OCI-LY3 (cell line): ENCODE measurements around the gene SPINDOC.
A peak's percentile ranks its signal among the peaks of the same experiment; 100 is the strongest.
"Not testable (repeated sequence)": the region's sequence is repeated elsewhere in the genome, so short reads cannot be mapped to it uniquely, and the experiment has no call there.

ENCODE experiments used
- H2AFZ ChIP-seq: fragments of 200-600, 300-600 bp; shearing (Covaris generic); 2 replicates; pipeline ENCODE4 v1.6.0; 2014; ENCODE audit warnings: antibody characterized with exemption, low read depth, low read length
- H3K27ac ChIP-seq: fragments of 200-600, 300-600 bp; sonication (generic); 2 replicates; pipeline ENCODE4 v1.5.1; 2014; ENCODE audit warnings: mild to moderate bottlenecking, low read length, moderate library complexity, mixed read lengths
- H3K27me3 ChIP-seq: fragments of 200-600, 300-600 bp; sonication (generic); 2 replicates; pipeline ENCODE4 v1.6.1; 2014; ENCODE audit warnings: low read depth, low read length, mixed read lengths
- H3K36me3 ChIP-seq: fragments of 200-600, 300-600 bp; sonication (generic); replicated peaks from 2 replicates; pipeline ENCODE3; 2014; ENCODE audit warnings: low read depth, low read length, mixed read lengths
- H3K4me1 ChIP-seq: fragments of 300-600, 200-600 bp; sonication (generic); 2 replicates; pipeline ENCODE4 v1.6.1; 2014; ENCODE audit warnings: low read length, mixed read lengths
- H3K4me2 ChIP-seq: fragments of 200-600, 300-600 bp; sonication (generic); 2 replicates; pipeline ENCODE4 v1.6.1; 2014; ENCODE audit warnings: low read length, mixed read lengths
- H3K4me3 ChIP-seq: fragments of 300-600, 200-600 bp; sonication (generic); 2 replicates; pipeline ENCODE4 v1.5.1; 2014; ENCODE audit warnings: antibody characterized with exemption, mild to moderate bottlenecking, low read length, moderate library complexity
- H3K79me2 ChIP-seq: fragments of 300-600, 200-600 bp; shearing (Covaris generic); 2 replicates; pipeline ENCODE4 v1.6.1; 2014; ENCODE audit warnings: mild to moderate bottlenecking, low read length, mixed read lengths
- H3K9ac ChIP-seq: fragments of 300-600, 200-600 bp; shearing (Covaris generic); 2 replicates; pipeline ENCODE4 v1.6.0; 2014; ENCODE audit warnings: mild to moderate bottlenecking, low read length, moderate library complexity
- H3K9me3 ChIP-seq: fragments of 200-600, 300-600 bp; shearing (Covaris generic); 2 replicates; pipeline ENCODE4 v1.6.1; 2014; ENCODE audit warnings: low read length, mixed read lengths; ENCODE audit not compliant: insufficient read depth
- H4K20me1 ChIP-seq: fragments of 200-600, 300-600 bp; sonication (generic); 2 replicates; pipeline ENCODE4 v1.6.1; 2016; ENCODE audit warnings: low read length, mixed read lengths; ENCODE audit not compliant: insufficient read depth
- EZH2phosphoT487 ChIP-seq: fragments of 200-600 bp; shearing (Covaris generic); IDR thresholded peaks from 2 replicates; pipeline ENCODE4 v1.6.1; 2018; ENCODE audit warnings: antibody characterized with exemption, mixed run types, low read depth
- TF ChIP-seq, protein P1 (sequence below): fragments of 200-600, 300-600 bp; sonication (generic); IDR thresholded peaks from 2 replicates; pipeline ENCODE4 v1.5.1; 2014; ENCODE audit warnings: antibody characterized with exemption, low read length, low read depth

Gene SPINDOC

DNA sequence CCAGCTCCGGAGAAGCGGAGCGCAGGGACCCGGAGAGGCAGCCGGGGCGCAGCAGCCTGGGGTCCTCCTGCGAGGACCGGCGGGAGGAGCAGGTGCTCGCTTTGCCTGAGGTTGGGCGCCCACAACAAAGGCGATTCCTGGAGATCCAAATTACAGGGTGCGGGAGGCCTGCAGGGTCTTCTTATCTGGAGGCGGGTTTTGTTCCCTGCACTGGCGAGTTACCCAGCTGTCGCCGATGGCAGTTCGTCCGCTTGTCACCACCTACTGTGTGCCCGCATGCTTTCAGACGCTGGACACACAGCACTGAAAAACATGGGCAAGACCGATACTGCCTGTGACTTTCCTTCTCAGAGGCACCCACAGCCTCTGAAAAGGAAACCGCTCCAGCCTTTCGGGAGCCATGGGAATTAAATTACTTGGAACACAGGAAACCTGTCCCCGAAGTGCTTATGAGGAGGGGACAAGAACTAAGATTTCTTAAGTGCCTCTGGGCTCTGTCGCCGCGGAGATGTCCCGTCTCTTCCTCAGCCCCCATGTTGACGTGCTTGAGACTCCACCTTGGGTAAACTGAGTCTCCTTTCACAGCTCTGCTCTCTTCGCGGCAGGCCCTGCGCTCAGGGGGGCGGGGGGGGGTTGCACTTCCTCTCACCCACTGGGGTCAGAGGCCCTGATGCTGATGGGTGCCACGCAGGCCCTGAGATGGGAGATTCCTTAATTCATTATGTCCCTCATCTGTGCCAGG lies 43.4 kb upstream of the SPINDOC start:
- Histone ChIP-seq H3K9ac (peak overlapping the region; percentile 68), H3K27me3 (peaks cover 29% of the 10 kb centered on the region), H3K4me2 (peak overlapping the region; percentile 82), H3K79me2 (peaks cover 22% of the 10 kb centered on the region), H2AFZ (peak overlapping the region; percentile 12; the same call in 1 of the 2 replicates), H3K4me1 (peaks cover 15% of the 10 kb centered on the region), H3K4me3 (peak overlapping the region; percentile 94), H3K36me3 (no peaks in the 10 kb centered on the region), H3K27ac (no peak overlapping the region), H3K9me3 (no peaks in the 10 kb centered on the region), H4K20me1 (peaks cover 20% of the 10 kb centered on the region)
- TF ChIP-seq, protein P1, sequence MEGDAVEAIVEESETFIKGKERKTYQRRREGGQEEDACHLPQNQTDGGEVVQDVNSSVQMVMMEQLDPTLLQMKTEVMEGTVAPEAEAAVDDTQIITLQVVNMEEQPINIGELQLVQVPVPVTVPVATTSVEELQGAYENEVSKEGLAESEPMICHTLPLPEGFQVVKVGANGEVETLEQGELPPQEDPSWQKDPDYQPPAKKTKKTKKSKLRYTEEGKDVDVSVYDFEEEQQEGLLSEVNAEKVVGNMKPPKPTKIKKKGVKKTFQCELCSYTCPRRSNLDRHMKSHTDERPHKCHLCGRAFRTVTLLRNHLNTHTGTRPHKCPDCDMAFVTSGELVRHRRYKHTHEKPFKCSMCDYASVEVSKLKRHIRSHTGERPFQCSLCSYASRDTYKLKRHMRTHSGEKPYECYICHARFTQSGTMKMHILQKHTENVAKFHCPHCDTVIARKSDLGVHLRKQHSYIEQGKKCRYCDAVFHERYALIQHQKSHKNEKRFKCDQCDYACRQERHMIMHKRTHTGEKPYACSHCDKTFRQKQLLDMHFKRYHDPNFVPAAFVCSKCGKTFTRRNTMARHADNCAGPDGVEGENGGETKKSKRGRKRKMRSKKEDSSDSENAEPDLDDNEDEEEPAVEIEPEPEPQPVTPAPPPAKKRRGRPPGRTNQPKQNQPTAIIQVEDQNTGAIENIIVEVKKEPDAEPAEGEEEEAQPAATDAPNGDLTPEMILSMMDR: no peak
- no peak for TF ChIP-seq EZH2phosphoT487

DNA sequence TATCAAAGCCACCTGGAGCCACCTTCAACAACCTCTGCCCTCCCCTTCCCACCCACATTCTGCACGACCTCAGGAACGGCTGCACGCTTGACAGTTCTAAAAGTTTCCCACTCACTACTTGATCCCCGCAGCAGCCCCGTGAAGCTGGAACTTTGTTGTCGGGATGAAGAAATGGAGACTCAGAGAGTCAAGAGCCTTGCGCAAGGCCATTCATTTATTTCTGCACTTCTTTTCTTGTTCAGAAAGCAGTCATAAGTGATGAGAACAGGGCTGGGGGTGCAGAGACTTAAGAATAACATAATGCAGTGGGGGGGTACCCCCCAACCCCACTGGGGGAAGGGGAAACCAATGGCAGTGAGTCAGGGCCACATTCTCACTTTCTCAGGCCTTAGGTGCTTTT lies 42.5 kb upstream of the SPINDOC start:
- no peak for TF ChIP-seq EZH2phosphoT487
- TF ChIP-seq, protein P1: no peak
- Histone ChIP-seq H4K20me1 (peaks cover 20% of the 10 kb centered on the region), H3K36me3 (no peaks in the 10 kb centered on the region), H3K9ac (no peak overlapping the region), H3K4me3 (no peak overlapping the region), H3K27ac (no peak overlapping the region), H3K4me1 (peaks cover 15% of the 10 kb centered on the region), H3K4me2 (no peak overlapping the region), H3K27me3 (peaks cover 33% of the 10 kb centered on the region), H2AFZ (no peak overlapping the region), H3K79me2 (peaks cover 22% of the 10 kb centered on the region), H3K9me3 (no peaks in the 10 kb centered on the region)

DNA sequence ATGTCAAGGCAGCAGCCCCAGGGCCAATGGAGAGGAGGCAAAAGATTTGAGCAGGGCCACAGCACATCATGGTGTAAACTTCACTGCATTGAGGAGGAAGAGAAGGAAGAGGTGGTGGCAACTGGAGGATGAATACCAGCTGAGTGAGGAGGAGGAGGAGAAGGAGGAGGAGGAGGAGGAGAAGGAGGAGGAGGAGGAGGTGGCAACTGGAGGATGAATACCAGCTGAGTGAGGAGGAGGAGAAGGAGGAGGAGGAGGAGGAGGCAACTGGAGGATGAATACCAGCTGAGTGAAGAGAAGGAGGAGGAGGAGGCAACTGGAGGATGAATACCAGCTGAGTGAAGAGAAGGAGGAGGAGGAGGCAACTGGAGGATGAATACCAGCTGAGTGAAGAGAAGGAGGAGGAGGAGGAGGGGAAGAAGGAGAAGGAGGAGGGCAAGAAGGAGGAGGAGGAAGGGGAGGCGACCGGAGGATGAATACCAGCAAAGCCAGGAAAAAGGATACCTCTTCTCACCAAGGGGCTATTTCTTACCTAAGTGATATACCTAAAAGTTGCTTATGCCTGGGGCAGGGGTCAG lies 41.4 kb upstream of the SPINDOC start:
- not testable (repeated sequence) for H2AFZ ChIP-seq, H3K4me3 ChIP-seq, H3K9me3 ChIP-seq, H3K9ac ChIP-seq, H3K36me3 ChIP-seq, H3K27ac ChIP-seq, H3K4me2 ChIP-seq
- Histone ChIP-seq H3K27me3 (peaks cover 33% of the 10 kb centered on the region), H3K79me2 (peaks cover 13% of the 10 kb centered on the region), H4K20me1 (peaks cover 11% of the 10 kb centered on the region), H3K4me1 (peaks cover 13% of the 10 kb centered on the region)

DNA sequence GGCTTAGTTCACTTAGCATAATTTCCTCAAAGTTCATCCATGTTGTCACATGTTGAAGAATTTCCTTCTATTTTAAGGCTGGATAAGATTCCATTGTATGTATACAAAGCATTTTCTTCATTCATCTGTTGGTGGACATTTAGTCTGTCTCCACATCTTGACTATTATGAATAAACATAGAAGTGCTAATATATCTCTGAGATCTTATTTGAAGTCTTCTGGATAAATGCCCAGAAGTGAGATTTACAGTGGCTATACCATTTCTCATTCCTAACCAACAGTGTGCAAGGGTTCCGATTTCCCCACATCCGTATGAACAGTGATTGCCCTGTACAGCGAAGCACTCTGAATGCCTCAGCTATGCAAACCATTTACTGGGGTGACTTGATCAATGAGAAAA lies 38.1 kb upstream of the SPINDOC start:
- TF ChIP-seq, protein P1: no peak
- TF ChIP-seq EZH2phosphoT487: no peak
- H3K36me3 ChIP-seq: no peaks in the 10 kb centered on the region
- no peaks in the 10 kb centered on the region for H3K9me3 ChIP-seq
- H3K4me1 ChIP-seq: peaks cover under 1% of the 10 kb centered on the region; the same call in 1 of the 2 replicates
- peaks cover 37% of the 10 kb centered on the region for H3K27me3 ChIP-seq
- no peak overlapping the region for H3K4me2 ChIP-seq
- H3K9ac ChIP-seq: no peak overlapping the region
- no peaks in the 10 kb centered on the region for H4K20me1 ChIP-seq
- H2AFZ ChIP-seq: no peak overlapping the region
- H3K4me3 ChIP-seq: no peak overlapping the region
- H3K79me2 ChIP-seq: no peaks in the 10 kb centered on the region
- H3K27ac ChIP-seq: no peak overlapping the region
